Calu3 (cell line): ENCODE data around the gene CD2AP. TPM values are rescaled to one million over a fixed set of nuclear protein-coding genes. Genes with fewer than 3 reads are reported as not detected.

Source experiments
- BruUV-seq: library from RNA; stranded (reverse); fragments of 400-500 nt; replicated peaks from 2 replicates; lab custom pipeline; 2021; lab: Mats Ljungman, UMichigan
- CTCF ChIA-PET: fragments of 300-600 bp; sonication (Branson Sonifier 250); formaldehyde crosslinking; loops from one replicate; lab custom pipeline; 2022; ENCODE audit warnings: antibody characterized with exemption; lab: Charles Lee
- DNase-seq: peaks from one replicate; pipeline ENCODE4 v3.0.0; 2022
- H3K27ac Mint-ChIP-seq: one replicate; pipeline ENCODE4 v1.8.0; 2022; ENCODE audit warnings: mixed read lengths; ENCODE audit not compliant: unreplicated experiment
- H3K27me3 Mint-ChIP-seq: one replicate; pipeline ENCODE4 v1.8.0; 2022; ENCODE audit warnings: mixed read lengths; ENCODE audit not compliant: unreplicated experiment
- H3K36me3 Mint-ChIP-seq: one replicate; pipeline ENCODE4 v1.8.0; 2022; ENCODE audit warnings: mild to moderate bottlenecking, moderate library complexity, mixed read lengths; ENCODE audit not compliant: insufficient read depth, unreplicated experiment
- H3K4me1 Mint-ChIP-seq: one replicate; pipeline ENCODE4 v1.8.0; 2022; ENCODE audit warnings: mild to moderate bottlenecking, low read depth, mixed read lengths; ENCODE audit not compliant: unreplicated experiment
- H3K4me3 Mint-ChIP-seq: one replicate; pipeline ENCODE4 v1.8.0; 2022; ENCODE audit warnings: mild to moderate bottlenecking, low read depth, moderate library complexity, mixed read lengths; ENCODE audit not compliant: unreplicated experiment
- H3K9me3 Mint-ChIP-seq: one replicate; pipeline ENCODE4 v1.8.0; 2022; ENCODE audit warnings: low read depth, mixed read lengths; ENCODE audit not compliant: unreplicated experiment
- CTCF ChIP-seq: fragments of 200-600 bp; IDR thresholded peaks from one replicate; pipeline ENCODE4 v1.8.0; 2022; ENCODE audit warnings: antibody characterized with exemption; ENCODE audit not compliant: unreplicated experiment
- intact Hi-C: fragments of 100-400 bp; cut with micrococcal nuclease; formaldehyde crosslinking; loops from one replicate; pipeline ENCODE4 v1.10.0; 2022; ENCODE audit not compliant: unreplicated experiment
- total RNA-seq: library from RNA; stranded (reverse); gene quantifications from 2 replicates; pipeline ENCODE4 v1.2.3, GENCODE V29; 2022

CD2AP gene
- total RNA-seq, 1 experiment from 2014 or later: 105 TPM

GRCh38 chr6:47434372-47435253 is 43.0 kb upstream of the CD2AP start:
- DNase-seq: no peak
- intact Hi-C loops: no loop called here
- Mint-ChIP-seq H3K27me3 (no peaks in the 10 kb centered on the region), H3K4me3 (no peak overlapping the region), H3K36me3 (no peaks in the 10 kb centered on the region), H3K27ac (no peak overlapping the region), H3K4me1 (peaks cover 20% of the 10 kb centered on the region), H3K9me3 (peaks cover 8% of the 10 kb centered on the region)
- BruUV-seq: no TSS peak
- CTCF ChIA-PET: interaction anchor here (0.6 kb wide), 1 partner anchor 722 kb away, joined by 3 read pairs; no protein-coding TSS in a partner anchor
- no peak for TF ChIP-seq CTCF

DNA sequence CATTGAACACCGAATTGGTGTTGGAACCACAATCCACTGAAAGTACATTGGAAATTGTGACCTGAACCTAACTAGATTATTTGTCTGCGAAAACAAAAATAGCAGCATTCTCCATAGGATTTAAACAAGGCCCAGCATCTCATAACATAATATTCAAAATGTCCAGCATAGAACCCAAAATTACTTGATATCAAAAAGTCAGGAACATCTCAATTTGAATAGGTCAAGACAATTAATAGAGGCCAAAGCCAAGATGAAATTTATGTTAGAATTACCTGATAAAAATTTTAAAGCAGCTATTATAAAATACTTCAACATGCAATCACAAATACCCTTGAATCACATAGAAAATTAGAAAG is 42.4 kb upstream of the CD2AP start:
- no TSS peak for BruUV-seq
- Mint-ChIP-seq H3K4me3 (no peak overlapping the region), H3K9me3 (peaks cover 7% of the 10 kb centered on the region), H3K36me3 (no peaks in the 10 kb centered on the region), H3K4me1 (peaks cover 20% of the 10 kb centered on the region), H3K27me3 (no peaks in the 10 kb centered on the region), H3K27ac (no peak overlapping the region)
- CTCF ChIA-PET: no interaction called here
- no peak for TF ChIP-seq CTCF
- intact Hi-C loops: no loop called here
- no peak for DNase-seq

DNA sequence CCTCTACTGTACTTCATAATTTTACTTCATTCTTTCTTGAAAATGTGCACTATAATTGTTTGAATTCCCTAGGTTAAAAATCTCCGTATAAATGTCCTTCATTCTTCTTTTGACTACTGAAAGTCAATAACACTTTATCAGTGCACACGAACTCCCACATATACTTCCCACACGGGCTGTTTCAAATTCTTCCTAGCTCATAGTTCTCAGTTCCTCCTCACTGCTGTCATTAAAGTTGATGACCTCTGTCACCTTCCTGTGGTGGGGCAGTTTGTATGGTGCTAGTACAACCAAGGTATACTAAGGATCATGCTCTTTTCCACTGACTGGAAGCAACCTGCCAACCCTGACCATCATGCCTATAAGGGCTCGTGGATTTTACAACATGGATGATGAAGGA is 40.0 kb upstream of the CD2AP start:
- DNase-seq: no peak
- no peak for TF ChIP-seq CTCF
- intact Hi-C loops: no loop called here
- Mint-ChIP-seq H3K9me3 (peaks cover 2% of the 10 kb centered on the region), H3K36me3 (peaks cover 4% of the 10 kb centered on the region), H3K4me1 (peaks cover 36% of the 10 kb centered on the region), H3K27me3 (no peaks in the 10 kb centered on the region), H3K27ac (no peak overlapping the region), H3K4me3 (no peak overlapping the region)
- no TSS peak for BruUV-seq
- CTCF ChIA-PET: no interaction called here

- H3K4me1 Mint-ChIP-seq: peaks cover 36% of the 10 kb centered on the region
- H3K27ac Mint-ChIP-seq: no peak overlapping the region
- no TSS peak for BruUV-seq
- H3K36me3 Mint-ChIP-seq: peaks cover 4% of the 10 kb centered on the region
- TF ChIP-seq CTCF: no peak
- CTCF ChIA-PET: no interaction called here
- no peaks in the 10 kb centered on the region for H3K9me3 Mint-ChIP-seq
- intact Hi-C loops: no loop called here
- H3K4me3 Mint-ChIP-seq: no peak overlapping the region
- no peaks in the 10 kb centered on the region for H3K27me3 Mint-ChIP-seq
- DNase-seq: no peak
Observed at GRCh38 chr6:47438481-47439347, 38.9 kb upstream of the CD2AP start.
